ENCODE results near the gene FBXO47.

Gene FBXO47

DNA sequence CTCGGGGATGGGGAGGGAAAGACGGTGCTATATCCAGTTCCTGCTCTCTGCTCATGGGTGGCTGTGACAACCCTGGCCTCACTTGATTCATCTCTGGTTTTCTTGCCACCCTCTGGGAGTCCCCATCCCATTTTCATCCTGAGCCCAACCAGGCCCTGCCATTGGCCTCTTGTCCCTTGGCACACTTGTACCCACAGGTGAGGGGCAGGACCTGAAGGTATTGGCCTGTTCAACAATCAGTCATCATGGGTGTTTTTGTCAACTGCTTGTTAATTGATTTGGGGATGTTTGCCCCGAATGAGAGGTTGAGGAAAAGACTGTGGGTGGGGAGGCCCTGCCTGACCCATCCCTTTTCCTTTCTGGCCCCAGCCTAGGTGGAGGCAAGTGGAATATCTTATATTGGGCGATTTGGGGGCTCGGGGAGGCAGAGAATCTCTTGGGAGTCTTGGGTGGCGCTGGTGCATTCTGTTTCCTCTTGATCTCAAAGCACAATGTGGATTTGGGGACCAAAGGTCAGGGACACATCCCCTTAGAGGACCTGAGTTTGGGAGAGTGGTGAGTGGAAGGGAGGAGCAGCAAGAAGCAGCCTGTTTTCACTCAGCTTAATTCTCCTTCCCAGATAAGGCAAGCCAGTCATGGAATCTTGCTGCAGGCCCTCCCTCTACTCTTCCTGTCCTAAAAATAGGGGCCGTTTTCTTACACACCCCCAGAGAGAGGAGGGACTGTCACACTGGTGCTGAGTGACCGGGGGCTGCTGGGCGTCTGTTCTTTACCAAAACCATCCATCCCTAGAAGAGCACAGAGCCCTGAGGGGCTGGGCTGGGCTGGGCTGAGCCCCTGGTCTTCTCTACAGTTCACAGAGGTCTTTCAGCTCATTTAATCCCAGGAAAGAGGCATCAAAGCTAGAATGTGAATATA is 46.6 kb downstream of the FBXO47 start:
- DNase-seq: peak; percentile 45

DNA sequence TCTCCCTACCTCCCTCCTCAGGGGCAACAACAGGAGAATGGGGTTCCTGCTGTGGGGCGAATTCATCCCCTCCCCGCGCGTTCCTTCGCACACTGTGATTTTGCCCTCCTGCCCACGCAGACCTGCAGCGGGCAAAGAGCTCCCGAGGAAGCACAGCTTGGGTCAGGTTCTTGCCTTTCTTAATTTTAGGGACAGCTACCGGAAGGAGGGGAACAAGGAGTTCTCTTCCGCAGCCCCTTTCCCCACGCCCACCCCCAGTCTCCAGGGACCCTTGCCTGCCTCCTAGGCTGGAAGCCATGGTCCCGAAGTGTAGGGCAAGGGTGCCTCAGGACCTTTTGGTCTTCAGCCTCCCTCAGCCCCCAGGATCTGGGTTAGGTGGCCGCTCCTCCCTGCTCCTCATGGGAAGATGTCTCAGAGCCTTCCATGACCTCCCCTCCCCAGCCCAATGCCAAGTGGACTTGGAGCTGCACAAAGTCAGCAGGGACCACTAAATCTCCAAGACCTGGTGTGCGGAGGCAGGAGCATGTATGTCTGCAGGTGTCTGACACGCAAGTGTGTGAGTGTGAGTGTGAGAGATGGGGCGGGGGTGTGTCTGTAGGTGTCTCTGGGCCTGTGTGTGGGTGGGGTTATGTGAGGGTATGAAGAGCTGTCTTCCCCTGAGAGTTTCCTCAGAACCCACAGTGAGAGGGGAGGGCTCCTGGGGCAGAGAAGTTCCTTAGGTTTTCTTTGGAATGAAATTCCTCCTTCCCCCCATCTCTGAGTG is 47.7 kb downstream of the FBXO47 start:
- peak; percentile 49 for DNase-seq

DNA sequence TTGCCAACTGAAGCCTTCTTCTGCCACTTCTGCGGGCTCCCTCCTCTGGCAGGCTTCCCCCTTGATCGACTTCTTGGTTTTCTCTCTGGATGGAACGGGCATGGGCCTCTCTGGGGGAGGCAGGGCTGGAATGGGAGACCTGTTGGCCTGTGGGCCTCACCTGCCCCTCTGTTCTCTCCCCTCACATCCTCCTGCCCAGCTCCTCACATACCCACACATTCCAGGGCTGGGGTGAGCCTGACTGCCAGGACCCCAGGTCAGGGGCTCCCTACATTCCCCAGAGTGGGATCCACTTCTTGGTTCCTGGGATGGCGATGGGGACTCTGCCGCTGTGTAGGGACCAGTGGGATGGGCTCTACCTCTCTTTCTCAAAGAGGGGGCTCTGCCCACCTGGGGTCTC is 48.3 kb downstream of the FBXO47 start:
- DNase-seq: peak; percentile 38

DNA sequence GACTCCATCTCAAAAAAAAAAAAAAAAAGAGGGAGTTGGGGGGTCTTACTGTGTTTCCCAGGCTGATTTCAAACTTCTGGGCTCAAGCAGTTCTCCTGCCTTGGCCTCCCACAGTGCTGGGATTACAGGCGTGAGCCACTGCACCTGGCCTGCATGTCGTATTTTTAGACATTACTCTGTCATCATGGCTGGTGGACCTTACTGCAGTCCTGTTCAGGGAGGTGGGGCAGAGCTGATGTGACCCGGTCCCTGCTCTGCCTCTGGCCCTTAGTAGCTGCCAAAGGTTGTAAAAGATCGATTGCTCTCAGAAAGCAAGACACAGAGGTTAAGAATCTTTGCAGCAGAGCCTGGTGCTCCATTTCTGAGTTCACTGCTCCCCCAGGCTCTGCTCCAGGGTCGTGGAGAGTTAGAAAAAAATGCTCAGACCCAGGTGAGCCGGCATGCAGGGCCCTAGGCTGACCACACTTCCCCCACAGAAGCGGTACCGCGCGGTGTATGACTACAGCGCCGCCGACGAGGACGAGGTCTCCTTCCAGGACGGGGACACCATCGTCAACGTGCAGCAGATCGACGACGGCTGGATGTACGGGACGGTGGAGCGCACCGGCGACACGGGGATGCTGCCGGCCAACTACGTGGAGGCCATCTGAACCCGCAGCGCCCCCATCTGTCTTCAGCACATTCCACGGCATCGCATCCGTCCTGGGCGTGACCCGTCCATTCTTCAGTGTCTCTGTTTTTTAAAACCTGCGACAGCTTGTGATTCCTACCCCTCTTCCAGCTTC is 48.9 kb downstream of the FBXO47 start:
- DNase-seq: peak; percentile 50

DNA sequence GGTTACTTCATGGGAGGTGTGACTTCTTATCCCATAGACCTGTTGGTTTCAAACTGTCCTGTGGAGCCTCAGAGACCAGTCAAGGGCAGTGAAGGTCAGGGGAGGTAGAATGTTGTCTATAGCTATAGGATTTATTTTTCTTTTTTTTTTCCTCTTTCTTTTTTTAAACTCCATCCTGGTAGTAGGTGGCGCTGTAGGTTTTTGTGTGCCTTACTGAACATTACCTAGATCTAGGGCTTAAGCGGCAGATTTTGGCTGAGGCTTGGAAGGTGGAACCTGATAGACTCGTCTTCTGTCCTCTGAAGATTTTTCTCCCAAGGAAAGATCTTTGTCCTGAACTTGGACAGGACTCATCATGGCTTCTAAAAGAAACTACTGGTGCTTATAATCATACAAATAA is 49.9 kb downstream of the FBXO47 start:
- DNase-seq: no peak

DNA sequence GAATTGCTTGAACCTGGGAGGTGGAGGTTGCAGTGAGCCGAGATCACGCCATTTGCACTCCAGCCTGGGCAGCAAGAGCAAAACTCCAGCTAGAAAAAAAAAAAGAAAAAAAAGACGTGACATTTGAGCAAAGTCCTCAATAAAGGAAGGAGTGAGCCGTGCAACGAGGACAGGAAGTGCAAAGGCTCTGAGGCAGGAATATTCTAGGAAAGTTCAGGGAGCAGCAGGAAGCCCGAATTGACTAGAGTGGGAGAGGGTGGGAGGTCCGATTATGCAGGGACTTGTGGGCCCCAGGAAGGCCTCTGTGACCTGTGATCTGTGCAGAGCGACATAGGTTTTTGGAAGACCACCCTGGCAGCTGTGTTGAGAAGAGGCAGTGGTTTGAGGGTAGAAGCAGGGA is 50.4 kb downstream of the FBXO47 start:
- DNase-seq: peak; percentile 33

DNA sequence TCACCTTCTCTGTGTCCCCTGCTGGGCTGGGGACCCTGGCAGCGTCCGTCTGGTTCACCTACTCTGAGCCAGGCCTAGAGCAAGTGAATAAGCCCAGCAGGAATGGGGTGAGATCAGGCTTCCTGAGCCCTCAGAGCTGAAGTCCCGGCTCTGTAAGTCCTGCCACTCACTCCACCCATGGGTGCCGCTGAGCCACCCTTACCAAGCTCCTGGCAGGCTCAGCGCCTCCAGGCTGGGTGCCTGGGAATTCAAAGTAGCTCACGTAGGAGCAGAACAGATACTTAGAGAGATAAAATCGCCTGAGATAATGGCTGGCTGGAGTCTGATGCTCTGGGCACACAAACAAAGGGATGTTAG is 51.6 kb downstream of the FBXO47 start:
- DNase-seq: peak; percentile 13

DNA sequence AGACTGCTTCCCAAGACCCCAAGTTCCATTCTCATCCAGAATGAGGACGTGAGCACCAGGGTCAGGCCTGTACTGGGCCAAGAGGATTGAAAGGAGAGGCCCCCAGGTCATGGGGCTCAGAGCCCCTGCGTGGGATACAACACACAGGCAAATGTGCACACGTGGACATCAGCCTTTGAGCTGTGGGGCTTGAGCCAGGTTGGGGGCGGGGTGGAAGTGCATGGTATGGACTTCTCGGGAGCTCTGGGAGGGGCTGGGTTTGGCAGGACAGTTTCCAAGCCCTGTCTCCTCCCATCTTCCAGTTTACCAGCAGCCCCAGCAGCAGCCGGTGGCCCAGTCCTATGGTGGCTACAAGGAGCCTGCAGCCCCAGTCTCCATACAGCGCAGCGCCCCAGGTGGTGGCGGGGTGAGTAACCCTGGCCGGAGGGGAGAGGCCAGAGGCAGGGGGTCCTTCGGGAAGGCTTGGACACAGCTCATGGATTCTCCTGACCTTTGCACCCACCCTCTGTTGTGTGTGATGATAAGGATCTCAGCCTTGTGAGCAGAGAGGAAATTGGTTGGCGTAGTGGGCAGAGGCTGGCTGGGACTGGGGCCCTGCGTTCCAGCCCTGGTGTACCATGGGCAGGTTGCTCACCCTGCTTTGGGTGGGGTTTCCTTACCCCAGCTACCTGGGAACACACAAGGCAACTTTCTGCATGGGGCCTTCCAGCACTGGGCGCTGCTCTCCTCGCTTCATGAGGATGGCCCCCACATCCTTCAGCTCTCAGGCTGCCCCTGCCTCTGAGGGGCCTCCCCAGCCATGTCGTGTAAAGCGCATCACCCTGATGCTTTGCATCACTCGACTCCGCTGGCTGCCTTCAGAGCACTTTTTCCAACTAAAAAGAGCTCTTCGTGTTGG is 52.2 kb downstream of the FBXO47 start:
- peak; percentile 46 for DNase-seq

DNA sequence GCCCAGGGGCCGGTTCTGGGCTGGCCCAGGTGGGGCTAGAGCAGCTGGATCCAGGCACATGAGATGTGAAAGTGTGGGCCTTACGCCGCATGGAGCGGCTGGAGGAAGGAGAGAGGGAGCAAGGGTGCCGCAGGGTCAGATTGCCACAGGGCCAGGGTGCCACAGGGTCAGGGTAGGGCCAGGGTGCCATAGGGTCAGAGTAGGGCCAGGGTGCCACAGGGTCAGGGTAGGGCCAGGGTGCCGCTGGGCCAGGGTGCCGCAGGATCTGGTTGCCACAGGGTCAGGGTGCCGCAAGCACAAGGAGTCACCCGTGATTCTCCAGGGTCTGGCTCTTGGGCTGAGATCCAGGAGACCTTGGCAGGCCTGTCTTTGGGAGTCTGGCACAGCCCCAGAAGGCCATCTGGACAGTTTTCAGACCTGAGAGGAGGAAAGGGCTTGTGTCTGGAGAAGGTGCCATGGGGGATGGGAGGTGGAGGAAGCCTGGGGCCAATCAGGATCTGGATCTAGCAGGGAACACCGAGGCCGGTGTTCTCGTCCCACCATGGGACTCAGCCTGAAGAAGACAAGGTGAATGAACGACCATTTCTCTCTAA is 54.9 kb downstream of the FBXO47 start:
- DNase-seq: peak; percentile 42

DNA sequence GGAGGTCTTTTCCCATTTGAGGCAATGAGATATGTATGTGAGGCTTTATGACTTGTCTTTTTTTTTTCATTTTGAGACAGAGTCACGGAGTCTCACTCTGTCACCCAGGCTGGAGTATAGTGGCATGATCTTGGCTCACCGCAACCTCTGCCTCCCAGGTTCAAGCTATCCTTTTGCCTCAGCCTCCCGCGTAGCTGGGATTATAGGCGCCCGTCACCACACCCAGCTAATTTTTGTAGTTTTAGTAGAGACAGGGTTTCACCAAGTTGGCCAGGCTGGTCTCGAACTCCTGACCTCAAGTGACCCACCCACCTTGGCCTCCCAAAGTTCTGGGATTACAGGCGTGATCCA is 55.5 kb downstream of the FBXO47 start:
- peak; percentile 41 for DNase-seq

DNA sequence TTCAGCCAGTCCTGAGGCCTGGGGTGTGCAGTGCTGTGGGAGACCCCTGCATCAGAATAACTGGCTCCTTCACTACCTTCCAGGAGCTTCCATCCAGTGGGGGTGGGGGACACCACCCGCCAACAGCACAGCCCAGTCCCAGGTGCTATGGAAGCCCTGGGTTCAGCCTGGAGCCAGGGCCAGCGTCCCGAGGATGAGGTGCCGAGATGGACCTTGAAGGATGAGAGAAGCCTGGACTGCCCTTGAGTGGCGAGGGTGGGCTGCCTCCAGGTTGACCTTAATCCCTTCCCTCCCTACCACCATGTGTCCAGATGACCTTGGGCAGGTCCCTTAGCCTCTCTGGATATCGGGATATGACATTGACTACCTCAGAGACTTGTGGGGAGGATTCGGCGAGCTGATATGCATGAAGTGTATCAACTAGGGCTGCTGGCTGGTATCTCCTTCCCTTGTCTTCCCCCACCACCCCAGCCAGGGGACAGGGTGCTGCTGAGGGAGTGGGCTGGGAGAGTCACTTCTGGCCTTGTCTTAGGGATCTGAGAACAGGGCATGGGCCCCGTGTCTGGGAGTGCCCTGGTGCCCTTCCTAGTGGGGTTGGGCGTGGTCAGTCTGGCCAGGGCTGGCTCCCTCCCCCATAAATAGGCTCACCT is 56.0 kb downstream of the FBXO47 start:
- DNase-seq: no peak

DNA sequence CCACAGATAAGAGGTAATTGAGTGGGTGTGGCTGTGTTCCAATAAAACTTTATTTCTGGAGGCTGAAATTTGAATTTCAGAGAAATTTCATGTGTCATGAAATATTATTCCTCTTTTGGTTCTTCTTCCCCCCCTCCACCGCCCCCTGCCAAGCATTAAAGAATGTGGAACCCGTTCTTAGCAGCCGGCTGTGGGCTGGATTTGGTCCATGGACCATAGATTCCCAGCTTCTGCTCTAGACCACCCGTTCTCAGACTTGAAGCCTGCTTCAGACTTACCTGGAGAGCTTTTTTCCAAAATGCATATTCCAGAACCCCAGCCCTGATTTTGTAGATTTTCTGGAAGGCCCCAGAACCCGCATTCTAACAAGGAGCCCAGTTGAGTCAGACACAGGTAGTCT is 56.9 kb downstream of the FBXO47 start:
- no peak for DNase-seq

DNA sequence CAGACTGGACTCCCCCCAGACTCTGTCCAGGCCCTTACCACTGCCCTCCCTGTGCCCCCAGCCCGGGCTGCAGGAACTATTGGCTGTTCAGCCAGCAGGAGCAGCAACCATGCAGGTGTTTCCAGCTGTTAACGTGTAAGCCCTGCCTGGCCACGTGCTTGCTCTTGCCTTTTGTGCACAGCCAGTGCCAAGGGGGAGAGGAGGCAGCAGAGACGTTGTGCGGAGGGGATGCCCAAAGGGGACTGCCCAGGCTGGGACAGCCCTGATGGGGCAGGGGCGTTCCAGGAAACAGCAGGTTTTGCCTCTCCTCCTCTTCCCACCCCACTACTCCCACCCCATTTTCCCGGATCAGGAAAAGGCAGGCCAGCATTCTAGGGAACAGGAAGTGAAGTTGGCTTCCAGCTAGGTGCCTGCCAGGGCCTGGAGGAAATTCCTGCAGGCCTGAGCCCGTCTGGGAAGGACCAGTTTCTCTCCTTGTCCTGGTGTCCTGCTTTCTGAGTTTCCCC is 58.5 kb downstream of the FBXO47 start:
- no peak for DNase-seq

DNA sequence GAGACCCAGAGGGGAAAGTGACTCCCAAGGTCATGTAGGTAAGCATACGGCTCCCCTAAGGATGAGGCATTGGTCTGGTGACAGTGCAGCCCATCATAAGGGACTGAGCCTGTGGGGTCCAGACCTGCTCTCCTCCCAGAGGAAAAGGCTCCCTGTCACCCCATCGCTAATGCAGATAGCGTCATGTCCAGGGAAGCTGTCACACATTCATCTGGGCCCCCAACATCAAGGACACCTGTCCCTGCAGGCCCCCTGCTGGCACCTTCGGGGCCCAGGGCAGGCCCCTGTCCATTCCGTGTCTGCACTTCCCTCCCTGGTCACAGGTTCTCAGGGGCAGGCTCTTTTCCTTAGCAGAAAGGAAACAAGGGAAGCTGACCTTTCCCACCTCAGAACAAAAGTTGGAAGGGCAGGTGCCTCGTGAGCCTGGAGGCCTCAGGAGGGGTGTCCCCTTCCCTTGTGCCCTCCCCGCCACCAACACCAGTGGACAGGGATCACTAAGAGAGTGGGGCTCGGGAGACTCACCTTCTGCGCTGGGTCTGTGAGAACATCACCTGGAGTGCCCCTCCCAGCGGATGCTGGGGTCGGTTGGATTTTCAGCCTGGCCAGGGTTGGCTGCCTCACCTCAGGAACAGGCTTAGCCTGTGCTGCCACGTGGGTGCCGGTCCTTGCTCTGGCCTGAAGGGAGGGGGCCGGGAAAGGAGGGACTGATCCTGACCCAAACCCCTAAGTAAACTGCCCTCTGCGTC is 59.1 kb downstream of the FBXO47 start:
- DNase-seq: no peak

DNA sequence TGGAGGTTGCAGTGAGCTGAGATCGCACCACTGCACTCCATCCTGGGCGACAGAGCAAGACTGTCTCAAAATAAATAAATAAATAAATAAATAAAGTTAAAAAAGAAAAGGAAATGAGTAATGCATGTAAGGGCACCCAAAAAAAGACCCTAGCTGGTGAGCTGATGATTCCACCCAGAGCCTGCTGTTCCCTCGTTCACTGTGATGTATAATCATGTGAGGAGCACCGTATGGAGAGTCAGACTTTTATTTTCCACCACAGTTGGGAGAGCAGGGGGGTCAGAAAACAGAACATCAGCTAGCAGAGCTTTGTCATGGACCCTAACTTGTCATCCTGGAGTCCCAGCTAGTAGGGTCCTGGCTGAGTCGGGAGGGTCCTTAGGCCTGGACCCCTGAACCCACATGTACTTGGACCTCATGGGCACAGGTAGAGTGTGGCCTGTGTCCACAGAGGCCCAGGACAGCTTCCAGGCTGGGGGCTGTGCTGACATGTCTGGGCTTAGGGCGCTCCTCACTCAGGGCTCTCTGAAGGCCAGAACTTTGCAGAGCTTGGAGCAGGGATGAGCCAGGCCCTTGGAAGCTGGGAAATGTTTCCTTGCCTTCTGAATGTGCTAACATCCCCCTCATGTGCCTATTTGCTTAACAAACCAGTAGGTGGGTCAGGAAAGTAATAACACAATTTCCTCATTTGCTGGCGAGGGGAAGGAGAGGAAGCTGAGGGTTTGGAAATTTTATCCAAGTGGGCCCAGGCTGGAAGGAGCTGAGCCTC is 60.6 kb downstream of the FBXO47 start:
- DNase-seq: no peak

DNA sequence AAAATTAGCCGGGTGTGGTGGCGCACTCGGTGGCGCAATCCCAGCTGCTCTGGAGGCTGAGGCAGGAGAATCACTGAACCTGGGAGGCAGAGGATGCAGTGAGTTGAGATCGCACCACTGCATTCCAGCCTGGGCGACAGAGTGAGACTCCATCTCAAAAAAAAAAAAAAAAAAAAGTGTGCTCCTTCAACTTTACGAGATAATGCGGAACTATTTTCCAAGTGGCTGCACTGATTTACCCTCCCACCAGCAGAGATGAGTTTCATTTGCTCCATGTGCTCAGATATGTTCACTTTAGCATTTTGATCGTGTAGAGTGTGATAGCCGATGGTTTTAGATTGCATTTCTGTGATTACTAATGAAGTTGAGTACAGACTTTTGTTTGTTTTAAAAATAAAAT is 61.8 kb downstream of the FBXO47 start:
- no peak for DNase-seq

DNA sequence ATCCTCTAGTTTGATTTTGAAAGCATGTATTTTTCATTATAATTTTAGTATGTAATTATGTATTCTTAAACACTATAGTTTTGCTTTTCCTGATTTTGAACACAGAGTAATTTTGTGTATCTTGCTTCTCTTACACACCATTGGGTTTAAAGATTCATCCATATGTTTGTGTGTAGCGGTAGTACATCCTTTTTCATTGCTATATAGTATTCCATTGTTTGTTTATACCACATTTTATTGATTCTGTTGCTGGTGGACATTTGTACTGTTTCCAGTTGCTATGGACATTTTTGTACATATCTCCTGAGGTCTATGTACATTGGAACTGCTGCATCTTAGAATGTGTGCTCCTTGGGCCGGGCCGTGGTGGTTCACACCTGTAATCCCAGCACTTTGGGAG is 62.3 kb downstream of the FBXO47 start:
- no peak for DNase-seq

DNA sequence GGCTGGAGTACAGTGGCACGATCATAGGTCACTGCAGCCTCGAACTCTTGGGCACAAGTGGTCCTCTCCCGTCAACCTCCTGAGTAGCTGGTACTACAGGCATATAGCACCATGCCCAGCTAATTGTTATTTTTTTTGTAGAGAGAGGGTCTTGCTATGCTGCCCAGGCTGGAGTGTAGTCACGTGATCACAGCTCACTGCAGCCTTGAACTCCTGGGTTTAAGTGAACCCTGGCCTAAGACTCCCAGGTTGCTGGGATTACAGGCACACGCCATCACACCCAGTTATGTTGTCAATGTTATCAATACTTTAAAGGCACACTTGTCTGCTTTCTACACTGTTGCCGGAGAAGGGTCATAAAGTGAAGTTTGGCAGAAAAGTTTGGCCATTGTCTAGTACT is 63.8 kb downstream of the FBXO47 start:
- no peak for DNase-seq

DNA sequence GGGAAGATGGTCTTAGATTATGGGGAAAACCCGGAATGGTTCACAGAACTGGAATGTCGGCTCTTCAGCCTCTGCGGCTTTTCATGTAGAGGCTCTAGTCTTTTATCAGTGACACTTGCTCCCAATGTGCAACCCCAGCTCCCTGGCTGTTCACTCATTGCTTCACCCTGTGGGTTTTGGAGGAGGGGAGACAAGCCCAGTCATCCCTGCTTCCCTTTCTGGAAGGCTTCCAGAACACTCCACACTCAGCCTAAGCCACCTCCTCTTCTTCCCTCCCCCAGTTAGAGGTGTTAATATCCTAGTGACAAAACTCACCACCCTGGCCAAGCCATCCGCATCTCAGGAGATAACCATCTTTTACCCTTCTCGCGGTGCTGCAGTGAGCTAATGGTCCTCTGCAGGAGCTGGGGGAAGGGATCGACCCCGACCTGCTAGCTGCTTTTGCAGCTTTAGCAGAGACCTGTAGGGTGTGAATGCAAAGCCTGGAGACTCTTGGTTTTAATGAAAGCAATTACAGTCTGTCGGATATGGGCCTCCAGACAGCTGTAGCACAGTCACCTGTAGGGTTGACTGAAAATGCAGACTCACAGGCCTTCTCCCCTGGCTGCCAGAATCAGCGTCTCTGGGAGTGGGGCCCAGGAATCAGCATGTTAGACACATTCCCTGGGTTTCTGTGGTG is 66.1 kb downstream of the FBXO47 start:
- peak; percentile 70 for DNase-seq
